RWPE1 (cell line): ENCODE results near the gene KBTBD4.
"Not testable (repeated sequence)": the region's sequence is repeated elsewhere in the genome, so short reads cannot be mapped to it uniquely, and the experiment has no call there.

ENCODE experiments used
- CTCF ChIA-PET: fragments of 350-600 bp; sonication (Branson Sonifier 250); formaldehyde crosslinking; extraction: SDS; loops from one replicate; lab custom pipeline; 2021; lab: Yijun Ruan, JAX
- POLR2A ChIA-PET: fragments of 400-600 bp; formaldehyde crosslinking; extraction: SDS; loops from one replicate; lab custom pipeline; 2020; ENCODE audit warnings: antibody characterized with exemption; ENCODE audit not compliant: low non-redundant PET; lab: Yijun Ruan, JAX
- DNase-seq: peaks from one replicate; pipeline ENCODE4 v3.0.0; 2012; ENCODE audit warnings: low spot score
- H3K27ac ChIP-seq: fragments of 450-650 bp; 2 replicates; pipeline ENCODE4 v1.5.1; 2017
- TF ChIP-seq, protein P1 (sequence below): fragments of 450-650 bp; conservative IDR thresholded peaks from 2 replicates; pipeline ENCODE4 v1.5.1; 2017; ENCODE audit warnings: low read depth, mild to moderate bottlenecking

The KBTBD4 gene

DNA sequence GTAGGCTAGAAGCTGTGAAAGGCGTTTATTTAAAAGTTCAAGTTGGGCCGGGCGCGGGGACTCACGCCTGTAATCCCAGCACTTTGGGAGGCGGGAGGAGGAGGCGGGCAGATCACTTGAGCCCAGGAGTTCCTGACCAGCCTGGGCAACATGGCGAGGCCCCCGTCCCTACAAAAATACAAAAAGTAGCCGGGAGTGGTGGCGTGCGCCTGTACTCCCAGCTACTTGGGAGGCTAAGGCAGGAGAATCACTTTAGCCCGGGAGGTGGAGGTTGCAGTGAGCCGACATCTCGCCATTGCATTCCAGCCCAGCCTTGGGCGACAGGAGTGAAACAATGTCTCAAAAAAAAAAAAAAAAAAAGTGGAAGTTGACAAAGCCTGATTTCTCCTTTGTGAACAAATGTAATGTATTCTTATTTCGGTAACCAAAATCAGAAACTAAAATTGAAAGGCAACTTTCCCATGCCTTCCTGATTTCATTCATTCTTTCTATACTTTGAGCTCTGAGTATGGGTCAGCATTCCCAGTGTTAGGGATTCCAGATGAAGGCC is 12.5 kb downstream of the KBTBD4 start:
- ChIA-PET POLR2A (no interaction called here), CTCF (interaction anchor here (0.7 to 1.2 kb wide), 2 partner anchors 14 to 63 kb away, joined by 4 to 8 read pairs; no protein-coding TSS in a partner anchor)
- no peak for DNase-seq
- TF ChIP-seq, protein P1, sequence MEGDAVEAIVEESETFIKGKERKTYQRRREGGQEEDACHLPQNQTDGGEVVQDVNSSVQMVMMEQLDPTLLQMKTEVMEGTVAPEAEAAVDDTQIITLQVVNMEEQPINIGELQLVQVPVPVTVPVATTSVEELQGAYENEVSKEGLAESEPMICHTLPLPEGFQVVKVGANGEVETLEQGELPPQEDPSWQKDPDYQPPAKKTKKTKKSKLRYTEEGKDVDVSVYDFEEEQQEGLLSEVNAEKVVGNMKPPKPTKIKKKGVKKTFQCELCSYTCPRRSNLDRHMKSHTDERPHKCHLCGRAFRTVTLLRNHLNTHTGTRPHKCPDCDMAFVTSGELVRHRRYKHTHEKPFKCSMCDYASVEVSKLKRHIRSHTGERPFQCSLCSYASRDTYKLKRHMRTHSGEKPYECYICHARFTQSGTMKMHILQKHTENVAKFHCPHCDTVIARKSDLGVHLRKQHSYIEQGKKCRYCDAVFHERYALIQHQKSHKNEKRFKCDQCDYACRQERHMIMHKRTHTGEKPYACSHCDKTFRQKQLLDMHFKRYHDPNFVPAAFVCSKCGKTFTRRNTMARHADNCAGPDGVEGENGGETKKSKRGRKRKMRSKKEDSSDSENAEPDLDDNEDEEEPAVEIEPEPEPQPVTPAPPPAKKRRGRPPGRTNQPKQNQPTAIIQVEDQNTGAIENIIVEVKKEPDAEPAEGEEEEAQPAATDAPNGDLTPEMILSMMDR, result no peak
- peak overlapping the region; percentile 80 for H3K27ac ChIP-seq

DNA sequence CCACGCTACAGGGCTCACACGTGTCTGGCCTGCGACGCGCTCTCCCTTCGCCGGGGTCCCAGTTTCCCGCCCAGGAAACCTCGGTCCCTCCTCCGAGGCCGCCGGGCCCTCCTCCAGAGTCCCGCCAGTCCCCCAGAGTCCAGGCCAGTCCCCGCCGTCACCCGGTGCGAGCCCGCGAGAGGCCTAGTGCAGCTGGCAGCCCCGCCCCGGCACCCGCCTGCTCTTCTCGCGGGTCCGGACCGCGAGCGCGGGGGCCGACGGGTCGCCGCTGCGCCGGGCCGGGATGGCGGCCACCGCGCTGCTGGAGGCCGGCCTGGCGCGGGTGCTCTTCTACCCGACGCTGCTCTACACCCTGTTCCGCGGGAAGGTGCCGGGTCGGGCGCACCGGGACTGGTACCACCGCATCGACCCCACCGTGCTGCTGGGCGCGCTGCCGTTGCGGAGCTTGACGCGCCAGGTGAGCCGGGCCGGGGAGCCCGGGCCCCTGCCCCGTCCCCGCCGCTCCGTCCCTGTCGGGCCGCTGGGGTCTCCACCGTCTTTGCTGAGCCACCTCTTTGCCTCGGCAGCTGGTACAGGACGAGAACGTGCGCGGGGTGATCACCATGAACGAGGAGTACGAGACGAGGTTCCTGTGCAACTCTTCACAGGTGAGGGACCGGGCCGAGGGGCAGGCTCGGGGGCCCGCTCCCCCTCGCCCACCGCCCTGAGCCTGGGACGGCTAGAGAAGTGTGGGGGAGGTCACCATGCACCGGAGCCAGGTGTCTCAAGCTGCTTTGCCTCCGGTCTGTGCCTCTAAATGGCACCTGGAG is 13.2 kb downstream of the KBTBD4 start, which contains the start of gene PTPMT1:
PTPMT1 (plus strand) TSS at position 260 of the 809 bp plus-strand sequence; CDS start at position 284, 24 bp downstream.
- ChIA-PET POLR2A (no interaction called here), CTCF (interaction anchor here (0.8 to 1.2 kb wide), 2 partner anchors 12 to 14 kb away, joined by 4 to 8 read pairs; partner anchors contain the start of gene CELF1)
- TF ChIP-seq, protein P1, result no peak
- DNase-seq, result peak; percentile 57
- H3K27ac ChIP-seq, result peak within 1 kb of the TSS; percentile 80

DNA sequence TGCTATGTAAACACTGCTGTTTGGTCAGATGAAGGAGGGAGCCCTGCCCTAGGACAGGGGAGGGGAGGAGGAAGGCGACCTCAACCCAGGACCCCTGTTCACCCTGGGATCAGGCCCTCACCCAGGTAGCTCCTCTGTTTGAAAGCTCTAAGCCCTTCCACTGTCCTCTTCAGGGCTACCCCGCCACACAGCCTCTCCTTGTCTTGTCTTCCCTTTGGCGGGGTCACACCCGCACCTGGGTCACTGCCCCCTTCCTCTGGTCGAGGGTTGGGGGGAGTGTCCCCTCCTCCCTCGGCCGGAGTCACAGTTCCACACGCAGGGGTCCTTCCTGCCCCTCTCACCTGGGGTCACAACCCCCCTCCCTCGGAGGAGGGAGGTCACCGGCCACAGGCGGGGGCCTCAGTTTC is 13.8 kb downstream of the KBTBD4 start:
- ChIA-PET CTCF (interaction anchor here (0.8 kb wide), 1 partner anchor 12 kb away, joined by 4 read pairs; the partner anchor contains the start of gene CELF1), POLR2A (no interaction called here)
- TF ChIP-seq, protein P1, result no peak
- DNase-seq, result no peak
- H3K27ac ChIP-seq, result peak overlapping the region; percentile 80

DNA sequence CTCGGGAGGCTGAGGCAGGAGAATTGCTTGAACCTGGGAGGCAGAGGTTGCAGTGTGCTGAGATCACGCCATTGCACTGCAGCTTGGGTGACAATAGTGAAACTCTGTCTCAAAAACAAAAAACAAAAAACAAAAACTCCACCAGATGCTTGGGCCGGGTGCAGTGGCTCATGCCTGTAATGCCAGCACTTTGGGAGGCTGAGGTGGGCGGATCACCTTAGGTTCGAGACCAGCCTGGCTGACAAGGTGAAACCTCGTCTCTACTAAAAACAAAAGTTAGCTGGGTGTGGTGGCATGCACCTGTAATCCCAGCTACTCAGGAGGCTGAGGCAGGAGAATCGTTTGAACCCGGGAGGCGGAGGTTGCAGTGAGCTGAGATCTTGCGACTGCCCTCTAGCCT is 14.4 kb downstream of the KBTBD4 start:
- POLR2A ChIA-PET, DNase-seq: not testable (repeated sequence)
- peak overlapping the region; percentile 80 for H3K27ac ChIP-seq
- CTCF ChIA-PET, result interaction anchor here (0.8 kb wide), 1 partner anchor 11 kb away, joined by 4 read pairs; the partner anchor contains the start of gene CELF1

DNA sequence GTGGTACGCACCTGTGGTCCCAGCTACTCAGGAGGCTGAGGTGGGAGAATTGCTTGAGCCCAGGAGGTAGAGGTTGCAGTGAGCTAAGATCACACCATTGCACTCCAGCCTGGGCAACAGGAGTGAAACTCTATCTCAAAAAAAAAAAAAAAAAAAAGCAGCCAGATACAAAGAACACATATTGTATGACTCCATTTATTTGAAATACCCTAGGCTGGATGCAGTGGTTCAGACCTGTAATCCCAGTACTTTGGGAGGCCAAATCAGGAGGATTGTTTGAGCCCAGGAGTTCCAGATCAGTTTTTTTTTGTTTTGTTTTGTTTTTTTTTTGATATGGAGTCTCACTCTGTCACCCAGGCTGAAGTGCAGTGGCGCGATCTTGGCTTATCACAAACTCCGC is 16.4 kb downstream of the KBTBD4 start:
- CTCF ChIA-PET, DNase-seq: not testable (repeated sequence)
- peak overlapping the region; percentile 80; the same call in 1 of the 2 replicates for H3K27ac ChIP-seq
- POLR2A ChIA-PET, result interaction anchor here (0.6 kb wide), 1 partner anchor 19 kb away, joined by 3 read pairs; no protein-coding TSS in a partner anchor

DNA sequence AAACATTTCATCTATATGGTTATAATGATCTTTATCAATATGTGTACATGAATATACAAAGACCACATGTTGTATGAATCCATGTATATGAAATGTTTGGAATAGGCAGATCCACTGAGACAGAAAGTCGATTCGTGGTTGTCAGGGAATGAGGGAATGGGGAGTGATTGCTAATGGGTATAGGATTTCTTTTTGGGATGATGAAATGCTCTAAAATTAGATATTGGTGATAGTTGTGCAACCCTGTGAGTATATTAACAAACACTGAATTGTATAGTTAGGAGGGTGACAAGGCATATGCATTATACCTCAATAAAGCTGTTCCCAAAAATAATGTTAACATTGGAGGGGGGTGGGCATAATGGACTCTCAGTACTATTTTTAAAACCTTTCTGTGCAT is 18.3 kb downstream of the KBTBD4 start:
- peak overlapping the region; percentile 34; the same call in 1 of the 2 replicates for H3K27ac ChIP-seq
- POLR2A ChIA-PET, result no interaction called here
- TF ChIP-seq, protein P1, result no peak
- CTCF ChIA-PET, result no interaction called here
- DNase-seq, result no peak

DNA sequence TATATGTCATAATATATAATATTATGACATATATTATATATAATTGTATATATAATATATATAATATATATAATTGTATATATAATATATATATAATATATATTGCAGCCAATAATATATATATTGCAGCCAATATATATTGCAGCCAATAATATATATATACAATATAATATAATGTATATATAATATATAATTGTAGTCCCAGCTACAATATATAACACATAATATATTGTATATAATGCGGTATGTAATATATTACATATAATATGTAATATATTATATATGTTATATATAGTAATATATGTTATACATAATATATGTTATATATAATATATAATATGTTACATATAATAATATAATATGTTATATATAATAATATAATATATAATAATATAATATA is 20.1 kb downstream of the KBTBD4 start:
- CTCF ChIA-PET, result no interaction called here

DNA sequence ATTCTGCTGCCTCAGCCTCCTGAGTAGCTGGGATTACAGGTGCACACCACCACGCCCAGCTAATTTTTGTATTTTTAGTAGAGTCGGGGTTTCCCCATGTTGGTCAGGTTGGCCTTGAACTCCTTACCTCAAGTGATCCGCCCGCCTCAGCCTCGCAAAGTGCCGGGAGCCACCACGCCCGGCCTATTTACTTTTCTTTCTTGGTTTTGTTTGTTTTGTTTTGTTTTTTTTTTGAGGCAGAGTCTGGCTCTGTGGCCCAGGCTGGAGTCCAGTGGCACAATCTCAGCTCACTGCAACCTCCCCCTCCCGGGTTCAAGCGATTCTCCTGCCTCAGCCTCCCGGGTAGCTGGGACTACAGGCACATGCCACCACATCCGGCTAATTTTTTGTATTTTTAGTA is 21.8 kb downstream of the KBTBD4 start:
- POLR2A ChIA-PET, CTCF ChIA-PET, H3K27ac ChIP-seq, DNase-seq: not testable (repeated sequence)

More for the DNA sequence above, 20.1 kb downstream of the KBTBD4 start:
- H3K27ac ChIP-seq, result no peak overlapping the region
- no peak for DNase-seq
- TF ChIP-seq, protein P1, result no peak
- POLR2A ChIA-PET, result no interaction called here
